Hepatocyte (in vitro differentiated cells): Measurements from ENCODE around the gene PIK3AP1. TPM values are rescaled to one million over a fixed set of nuclear protein-coding genes. Genes with fewer than 3 reads are reported as not detected.
A peak's percentile ranks its signal among the peaks of the same experiment; 100 is the strongest.

Source experiments
- DNase-seq: peaks from one replicate; pipeline ENCODE4 v3.0.0-alpha.2; 2016; ENCODE audit warnings: low spot score
- H2AFZ ChIP-seq: fragments of 200-600 bp; sonication (generic); 2 replicates; pipeline ENCODE4 v1.6.0; 2016; ENCODE audit warnings: antibody characterized with exemption, mild to moderate bottlenecking
- H3K27ac ChIP-seq: fragments of 200-600 bp; sonication (generic); 2 replicates; pipeline ENCODE4 v1.5.1; 2016; ENCODE audit warnings: mild to moderate bottlenecking
- H3K27me3 ChIP-seq: fragments of 200-600 bp; sonication (generic); 2 replicates; pipeline ENCODE4 v1.6.1; 2016
- H3K36me3 ChIP-seq: fragments of 200-600 bp; sonication (generic); replicated peaks from 2 replicates; pipeline ENCODE4 v1.5.1; 2016; ENCODE audit warnings: low read depth; ENCODE audit not compliant: insufficient read depth
- H3K4me1 ChIP-seq: fragments of 200-600 bp; sonication (generic); 2 replicates; pipeline ENCODE4 v1.5.1; 2016; ENCODE audit warnings: mild to moderate bottlenecking, moderate library complexity; ENCODE audit not compliant: insufficient read depth
- H3K4me2 ChIP-seq: fragments of 200-600 bp; sonication (generic); 2 replicates; pipeline ENCODE4 v1.6.0; 2016
- H3K4me3 ChIP-seq: fragments of 200-600 bp; sonication (generic); 2 replicates; pipeline ENCODE4 v1.5.1; 2016; ENCODE audit warnings: mild to moderate bottlenecking
- H3K79me2 ChIP-seq: fragments of 200-600 bp; sonication (generic); 2 replicates; pipeline ENCODE4 v1.6.0; 2017; ENCODE audit warnings: mild to moderate bottlenecking
- H3K9me2 ChIP-seq: fragments of 200-600 bp; sonication (generic); replicated peaks from 2 replicates; pipeline ENCODE4 v1.6.0; 2017; ENCODE audit warnings: mild to moderate bottlenecking; ENCODE audit not compliant: insufficient read depth
- H3K9me3 ChIP-seq: fragments of 200-600 bp; sonication (generic); 2 replicates; pipeline ENCODE4 v1.5.1; 2016; ENCODE audit warnings: low read depth, mild to moderate bottlenecking
- H4K20me1 ChIP-seq: fragments of 200-600 bp; sonication (generic); 2 replicates; pipeline ENCODE4 v1.6.0; 2016; ENCODE audit warnings: mild to moderate bottlenecking; ENCODE audit not compliant: insufficient read depth, poor library complexity, severe bottlenecking
- EZH2 ChIP-seq: fragments of 200-600 bp; sonication (generic); IDR thresholded peaks from 2 replicates; pipeline ENCODE4 v1.6.1; 2016; ENCODE audit warnings: antibody characterized with exemption, mild to moderate bottlenecking, borderline replicate concordance
- EZH2phosphoT487 ChIP-seq: fragments of 200-600 bp; sonication (generic); IDR thresholded peaks from one replicate; pipeline ENCODE4 v1.6.1; 2018; ENCODE audit warnings: antibody characterized with exemption, mild to moderate bottlenecking, low read depth, moderate library complexity; ENCODE audit not compliant: unreplicated experiment, severe bottlenecking
- WGBS: methylation state at CpG from one replicate; pipeline ENCODE4 v1.1.6; 2016; ENCODE audit warnings: low lambda C conversion rate; ENCODE audit errors: missing lambda C conversion rate; 5-methylcytosine and 5-hydroxymethylcytosine counted together
- polyA plus RNA-seq: library from polyadenylated mRNA; unstranded; fragments of >200 nt; fragmentation: Nextera tagmentation; extraction: Ambion mirVana; gene quantifications from 2 replicates; pipeline ENCODE4 v1.2.1, GENCODE V29; 2016
- total RNA-seq: library from RNA; depleted of rRNA; stranded (reverse); fragments of >200 nt; gene quantifications from 2 replicates; pipeline ENCODE4 v1.2.3, GENCODE V29; 2014
- TF ChIP-seq, protein P1 (sequence below): fragments of 200-600 bp; sonication (generic); IDR thresholded peaks from 2 replicates; pipeline ENCODE4 v1.5.1; 2016; ENCODE audit warnings: antibody characterized with exemption, mild to moderate bottlenecking; ENCODE audit not compliant: poor library complexity

The PIK3AP1 gene
- total and polyA plus RNA-seq, 2 experiments from 2014 or later = 2.5 to 8.4 TPM

DNA sequence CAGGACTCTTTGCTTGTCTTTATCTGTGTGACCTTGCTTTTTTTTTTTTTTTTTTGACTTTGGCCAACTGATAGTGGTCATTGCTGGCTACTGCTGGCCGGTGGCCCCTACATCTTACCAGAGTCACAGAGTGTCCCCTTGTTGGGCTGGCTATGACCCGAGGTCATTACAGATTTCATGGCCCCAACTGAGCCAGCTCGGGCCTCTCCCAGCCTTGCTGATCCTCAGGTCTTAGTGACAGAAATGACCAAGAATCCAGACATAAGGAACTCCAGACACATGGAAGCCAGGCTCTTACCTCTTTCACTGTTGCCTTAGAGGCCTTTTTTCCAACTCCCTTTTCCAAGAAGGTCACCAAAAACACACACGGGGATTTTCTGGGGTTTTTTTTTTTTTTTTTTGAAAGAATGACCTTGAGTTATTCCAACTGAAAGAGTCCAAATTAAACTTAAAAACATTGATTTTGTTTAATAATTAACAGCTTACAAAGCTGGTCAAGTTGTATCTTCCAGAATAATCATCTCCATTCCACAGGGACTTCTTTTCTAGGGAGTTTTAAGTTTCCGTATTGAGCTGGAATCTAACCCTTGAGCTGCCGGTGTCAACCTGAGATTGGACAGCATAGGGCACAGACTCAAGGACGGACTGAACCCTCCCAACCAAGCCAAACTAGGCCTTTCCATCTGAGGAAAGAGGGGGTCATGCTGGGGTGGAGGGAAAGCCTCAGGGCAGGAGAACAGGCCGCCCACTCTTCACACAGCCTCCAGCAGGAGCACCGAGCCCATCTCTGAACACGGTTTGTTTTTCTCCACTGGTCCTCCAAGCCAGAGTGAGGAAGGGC, 43.8 kb downstream of the PIK3AP1 start:
- Histone ChIP-seq H3K9me2 (no peaks in the 10 kb centered on the region), H3K79me2 (no peaks in the 10 kb centered on the region), H4K20me1 (no peaks in the 10 kb centered on the region), H3K4me1 (peaks cover 36% of the 10 kb centered on the region), H2AFZ (no peak overlapping the region), H3K27me3 (no peaks in the 10 kb centered on the region), H3K4me3 (no peak overlapping the region), H3K9me3 (no peaks in the 10 kb centered on the region), H3K4me2 (no peak overlapping the region), H3K27ac (peak overlapping the region; percentile 47), H3K36me3 (no peaks in the 10 kb centered on the region)
- DNase-seq = no peak
- TF ChIP-seq EZH2 (no peak), EZH2phosphoT487 (no peak)
- TF ChIP-seq, protein P1, sequence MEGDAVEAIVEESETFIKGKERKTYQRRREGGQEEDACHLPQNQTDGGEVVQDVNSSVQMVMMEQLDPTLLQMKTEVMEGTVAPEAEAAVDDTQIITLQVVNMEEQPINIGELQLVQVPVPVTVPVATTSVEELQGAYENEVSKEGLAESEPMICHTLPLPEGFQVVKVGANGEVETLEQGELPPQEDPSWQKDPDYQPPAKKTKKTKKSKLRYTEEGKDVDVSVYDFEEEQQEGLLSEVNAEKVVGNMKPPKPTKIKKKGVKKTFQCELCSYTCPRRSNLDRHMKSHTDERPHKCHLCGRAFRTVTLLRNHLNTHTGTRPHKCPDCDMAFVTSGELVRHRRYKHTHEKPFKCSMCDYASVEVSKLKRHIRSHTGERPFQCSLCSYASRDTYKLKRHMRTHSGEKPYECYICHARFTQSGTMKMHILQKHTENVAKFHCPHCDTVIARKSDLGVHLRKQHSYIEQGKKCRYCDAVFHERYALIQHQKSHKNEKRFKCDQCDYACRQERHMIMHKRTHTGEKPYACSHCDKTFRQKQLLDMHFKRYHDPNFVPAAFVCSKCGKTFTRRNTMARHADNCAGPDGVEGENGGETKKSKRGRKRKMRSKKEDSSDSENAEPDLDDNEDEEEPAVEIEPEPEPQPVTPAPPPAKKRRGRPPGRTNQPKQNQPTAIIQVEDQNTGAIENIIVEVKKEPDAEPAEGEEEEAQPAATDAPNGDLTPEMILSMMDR = no peak
- WGBS = 78% methylated on average over 10 of the region's 10 CpGs

GRCh38 chr10:96675846-96676245, 44.5 kb downstream of the PIK3AP1 start:
- WGBS = 94% methylated on average over 3 of the region's 3 CpGs
- Histone ChIP-seq H3K4me1 (peaks cover 40% of the 10 kb centered on the region), H3K27ac (peak overlapping the region; percentile 47)

GRCh38 chr10:96673318-96674099, 46.8 kb downstream of the PIK3AP1 start:
- H3K27me3 ChIP-seq = no peaks in the 10 kb centered on the region
- TF ChIP-seq, protein P1 = no peak
- no peak for TF ChIP-seq EZH2phosphoT487
- no peak for TF ChIP-seq EZH2
- H3K4me2 ChIP-seq = peak overlapping the region; percentile 63
- no peak overlapping the region for H2AFZ ChIP-seq
- 38% methylated on average over 11 of the region's 11 CpGs for WGBS
- H3K4me3 ChIP-seq = no peak overlapping the region
- H3K36me3 ChIP-seq = no peaks in the 10 kb centered on the region
- no peaks in the 10 kb centered on the region for H3K9me3 ChIP-seq
- peaks cover 47% of the 10 kb centered on the region for H3K4me1 ChIP-seq
- peak overlapping the region; percentile 70 for H3K27ac ChIP-seq
- H3K79me2 ChIP-seq = no peaks in the 10 kb centered on the region
- H3K9me2 ChIP-seq = no peaks in the 10 kb centered on the region
- peak; percentile 44 for DNase-seq
- no peaks in the 10 kb centered on the region for H4K20me1 ChIP-seq

More at GRCh38 chr10:96675846-96676245, 44.5 kb downstream of the PIK3AP1 start:
- Histone ChIP-seq H3K27me3 (no peaks in the 10 kb centered on the region), H4K20me1 (no peaks in the 10 kb centered on the region), H3K4me3 (no peak overlapping the region), H3K9me3 (no peaks in the 10 kb centered on the region), H3K9me2 (no peaks in the 10 kb centered on the region), H3K36me3 (no peaks in the 10 kb centered on the region), H3K4me2 (no peak overlapping the region), H2AFZ (no peak overlapping the region), H3K79me2 (no peaks in the 10 kb centered on the region)
- TF ChIP-seq EZH2 (no peak), EZH2phosphoT487 (no peak)
- TF ChIP-seq, protein P1 = no peak
- DNase-seq = no peak
